ENCODE data around the gene PAK6.

DNA sequence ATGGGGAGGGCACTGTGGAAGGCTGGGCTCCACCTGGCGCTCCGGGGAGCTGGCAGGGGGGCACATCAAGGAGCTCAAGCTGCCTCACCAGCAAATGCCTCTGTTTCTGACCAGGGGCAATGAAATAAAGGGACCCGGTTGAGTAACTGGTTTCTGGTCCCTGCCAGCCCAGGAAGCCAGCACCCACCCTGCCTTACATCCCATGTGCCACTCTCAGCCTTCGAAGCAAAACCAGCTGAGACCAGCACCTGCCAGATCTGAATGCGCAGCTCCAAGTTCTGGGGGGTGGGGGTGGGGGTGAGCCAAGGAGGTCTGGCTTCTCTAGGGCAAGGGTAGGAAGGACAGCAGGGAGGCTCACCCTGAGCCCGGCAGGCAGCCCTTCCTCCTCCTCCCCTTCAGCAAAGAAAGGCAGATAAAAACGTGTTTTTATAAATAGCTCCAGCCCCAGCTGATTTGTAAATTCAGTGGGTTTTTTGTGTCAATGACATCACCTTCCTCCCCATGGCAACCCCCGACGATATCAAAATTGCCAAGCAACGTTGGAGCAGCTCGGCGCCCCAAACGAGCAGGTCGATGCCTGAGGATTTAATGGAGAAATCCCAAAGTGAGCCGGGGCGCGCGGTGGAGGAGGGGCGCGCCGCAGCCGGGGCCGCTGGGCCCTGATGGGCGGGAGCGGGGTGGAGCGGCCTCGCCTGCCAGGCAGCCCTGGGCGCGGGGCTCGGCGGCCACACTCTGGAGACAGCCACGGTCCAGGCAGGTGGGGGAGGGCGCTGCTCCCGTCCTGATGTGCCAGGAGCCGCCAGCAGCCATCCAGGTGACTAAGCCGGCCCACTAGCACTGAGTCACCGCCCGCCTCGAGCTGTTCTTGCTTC lies at the start of gene PAK6:
- TF ChIP-seq, protein P1, sequence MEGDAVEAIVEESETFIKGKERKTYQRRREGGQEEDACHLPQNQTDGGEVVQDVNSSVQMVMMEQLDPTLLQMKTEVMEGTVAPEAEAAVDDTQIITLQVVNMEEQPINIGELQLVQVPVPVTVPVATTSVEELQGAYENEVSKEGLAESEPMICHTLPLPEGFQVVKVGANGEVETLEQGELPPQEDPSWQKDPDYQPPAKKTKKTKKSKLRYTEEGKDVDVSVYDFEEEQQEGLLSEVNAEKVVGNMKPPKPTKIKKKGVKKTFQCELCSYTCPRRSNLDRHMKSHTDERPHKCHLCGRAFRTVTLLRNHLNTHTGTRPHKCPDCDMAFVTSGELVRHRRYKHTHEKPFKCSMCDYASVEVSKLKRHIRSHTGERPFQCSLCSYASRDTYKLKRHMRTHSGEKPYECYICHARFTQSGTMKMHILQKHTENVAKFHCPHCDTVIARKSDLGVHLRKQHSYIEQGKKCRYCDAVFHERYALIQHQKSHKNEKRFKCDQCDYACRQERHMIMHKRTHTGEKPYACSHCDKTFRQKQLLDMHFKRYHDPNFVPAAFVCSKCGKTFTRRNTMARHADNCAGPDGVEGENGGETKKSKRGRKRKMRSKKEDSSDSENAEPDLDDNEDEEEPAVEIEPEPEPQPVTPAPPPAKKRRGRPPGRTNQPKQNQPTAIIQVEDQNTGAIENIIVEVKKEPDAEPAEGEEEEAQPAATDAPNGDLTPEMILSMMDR (IDR thresholded peaks at IDR 0.05; ENCODE audit: insufficient read depth, low read length, poor library complexity, severe bottlenecking): no peak
- TF ChIP-seq EZH2phosphoT487 (conservative IDR thresholded peaks at IDR 0.05; ENCODE audit: low read length): no peak
